GM23338 (cell line): ENCODE data around the gene LCE5A. TPM values are rescaled to one million over a fixed set of nuclear protein-coding genes. Genes with fewer than 3 reads are reported as not detected.

Experiments
- ATAC-seq: fragments of 200-7000 bp; cut with Tn5 transposase; 3 replicates; pipeline ENCODE4 v1.9.1; 2020
- DNase-seq: peaks from one replicate; pipeline ENCODE4 v3.0.0-alpha.2; 2015; ENCODE audit warnings: low spot score
- H2AFZ ChIP-seq: fragments of 200-600 bp; sonication (generic); 2 replicates; pipeline ENCODE4 v1.8.0; 2016; ENCODE audit warnings: antibody characterized with exemption, mild to moderate bottlenecking, moderate library complexity
- H3F3A ChIP-seq: fragments of 200-600 bp; sonication (generic); replicated peaks from 2 replicates; pipeline ENCODE4 v1.8.0; 2017; ENCODE audit warnings: antibody characterized with exemption, mixed run types, low read depth
- H3K27ac ChIP-seq: fragments of 200-600 bp; sonication (generic); 2 replicates; pipeline ENCODE4 v1.6.1; 2016; ENCODE audit warnings: low read depth
- H3K27me3 ChIP-seq: fragments of 200-600 bp; sonication (generic); 2 replicates; pipeline ENCODE4 v1.8.0; 2016; ENCODE audit warnings: mild to moderate bottlenecking, mixed run types, moderate library complexity; ENCODE audit not compliant: insufficient read depth
- H3K36me3 ChIP-seq: fragments of 200-600 bp; sonication (generic); 2 replicates; pipeline ENCODE4 v1.8.0; 2016; ENCODE audit warnings: mild to moderate bottlenecking; ENCODE audit not compliant: insufficient read depth
- H3K4me1 ChIP-seq: fragments of 200-600 bp; sonication (generic); 2 replicates; pipeline ENCODE4 v1.8.0; 2016; ENCODE audit warnings: mild to moderate bottlenecking, moderate library complexity; ENCODE audit not compliant: insufficient read depth
- H3K4me2 ChIP-seq: fragments of 200-600 bp; sonication (generic); 2 replicates; pipeline ENCODE4 v1.7.1; 2017; ENCODE audit warnings: mixed run types
- H3K4me3 ChIP-seq: fragments of 200-600 bp; sonication (generic); 2 replicates; pipeline ENCODE4 v1.6.1; 2016; ENCODE audit warnings: mixed run types
- H3K79me2 ChIP-seq: fragments of 200-600 bp; sonication (generic); replicated peaks from 2 replicates; pipeline ENCODE4 v1.8.0; 2017; ENCODE audit warnings: mild to moderate bottlenecking; ENCODE audit not compliant: insufficient read depth
- H3K9me2 ChIP-seq: fragments of 200-600 bp; sonication (generic); 2 replicates; pipeline ENCODE4 v1.8.0; 2017; ENCODE audit not compliant: insufficient read depth
- H4K20me1 ChIP-seq: fragments of 200-600 bp; sonication (generic); replicated peaks from 2 replicates; pipeline ENCODE4 v1.8.0; 2017; ENCODE audit warnings: mild to moderate bottlenecking; ENCODE audit not compliant: insufficient read depth
- H3K27ac Mint-ChIP-seq: 2 replicates; pipeline ENCODE4 v1.8.0; 2020; ENCODE audit warnings: inconsistent platforms, mild to moderate bottlenecking, moderate library complexity, mixed read lengths
- H3K27me3 Mint-ChIP-seq: 3 replicates; pipeline ENCODE4 v1.8.0; 2022; ENCODE audit warnings: low read depth, mild to moderate bottlenecking, moderate library complexity, mixed read lengths, inconsistent platforms; ENCODE audit not compliant: insufficient read depth, poor library complexity
- H3K36me3 Mint-ChIP-seq: 3 replicates; pipeline ENCODE4 v1.8.0; 2021; ENCODE audit warnings: low read depth, mild to moderate bottlenecking, inconsistent platforms, moderate library complexity, mixed read lengths
- H3K4me1 Mint-ChIP-seq: 3 replicates; pipeline ENCODE4 v1.8.0; 2020; ENCODE audit warnings: mild to moderate bottlenecking, inconsistent platforms, mixed read lengths
- H3K4me3 Mint-ChIP-seq: 3 replicates; pipeline ENCODE4 v1.8.0; 2021; ENCODE audit warnings: moderate library complexity, mild to moderate bottlenecking, inconsistent platforms, mixed read lengths
- H3K9me3 Mint-ChIP-seq: 3 replicates; pipeline ENCODE4 v1.8.0; 2020; ENCODE audit warnings: moderate library complexity, mild to moderate bottlenecking, inconsistent platforms, mixed read lengths
- CREB1 ChIP-seq: fragments of 250-450 bp; sonication (Bioruptor Pico); IDR thresholded peaks from 2 replicates; pipeline ENCODE4 v1.5.0; 2020; ENCODE audit warnings: low read depth, mild to moderate bottlenecking, moderate library complexity
- CTCF ChIP-seq, 2 experiments: fragments of 200-600 bp in 1 of 2; sonication (generic) in 1 of 2; conservative IDR thresholded peaks; 2 replicates each; pipeline versions ENCODE4 v1.5.1 to v1.6.1; 2016 to 2017; ENCODE audit warnings: antibody characterized with exemption in 2 of 2, low read depth in 2 of 2, mild to moderate bottlenecking in 2 of 2, moderate library complexity in 1 of 2
- ETS1 ChIP-seq: IDR thresholded peaks from 2 replicates; pipeline ENCODE4 v1.6.1; 2016; ENCODE audit warnings: antibody characterized with exemption
- EZH2 ChIP-seq: fragments of 200-600 bp; sonication (generic); IDR thresholded peaks from one replicate; pipeline ENCODE4 v1.8.0; 2017; ENCODE audit warnings: antibody characterized with exemption, mild to moderate bottlenecking, low read depth; ENCODE audit not compliant: unreplicated experiment
- EZH2phosphoT487 ChIP-seq: fragments of 200-600 bp; sonication (generic); IDR thresholded peaks from one replicate; pipeline ENCODE4 v1.8.1; 2018; ENCODE audit warnings: antibody characterized with exemption; ENCODE audit not compliant: unreplicated experiment
- JUNB ChIP-seq: IDR thresholded peaks from one replicate; pipeline ENCODE4 v1.6.1; 2016; ENCODE audit warnings: antibody characterized with exemption; ENCODE audit not compliant: unreplicated experiment
- NANOG ChIP-seq: IDR thresholded peaks from 2 replicates; pipeline ENCODE4 v1.6.1; 2016; ENCODE audit warnings: antibody characterized with exemption, borderline replicate concordance
- POLR2AphosphoS5 ChIP-seq: IDR thresholded peaks from 2 replicates; pipeline ENCODE4 v1.6.1; 2016; ENCODE audit warnings: antibody characterized with exemption, low read depth
- REST ChIP-seq: IDR thresholded peaks from one replicate; pipeline ENCODE4 v1.6.1; 2018; ENCODE audit warnings: antibody characterized with exemption; ENCODE audit not compliant: unreplicated experiment
- STAT1 ChIP-seq: IDR thresholded peaks from one replicate; pipeline ENCODE4 v1.6.1; 2016; ENCODE audit warnings: antibody characterized with exemption; ENCODE audit not compliant: unreplicated experiment
- ZNF114 ChIP-seq: fragments of 250-450 bp; sonication (Bioruptor Pico); IDR thresholded peaks from 2 replicates; pipeline ENCODE4 v1.5.0; 2020; ENCODE audit warnings: mild to moderate bottlenecking, moderate library complexity
- ZNF331 ChIP-seq: fragments of 250-450 bp; sonication (Bioruptor Pico); IDR thresholded peaks from 2 replicates; pipeline ENCODE4 v1.5.0; 2020; ENCODE audit warnings: low read depth, mild to moderate bottlenecking, moderate library complexity
- ZNF462 ChIP-seq: fragments of 250-450 bp; sonication (Bioruptor Pico); IDR thresholded peaks from 2 replicates; pipeline ENCODE4 v1.5.0; 2020; ENCODE audit warnings: mild to moderate bottlenecking, moderate library complexity
- polyA plus RNA-seq: library from polyadenylated mRNA; unstranded; fragments of >200 nt; fragmentation: Nextera tagmentation; extraction: Ambion mirVana; gene quantifications from 2 replicates; pipeline ENCODE4 v1.2.1, GENCODE V29; 2016
- total RNA-seq: library from RNA; depleted of rRNA; stranded (reverse); fragments of >200 nt; shearing (Covaris generic); gene quantifications from 2 replicates; pipeline ENCODE4 v1.2.3, GENCODE V29; 2014

Gene LCE5A
- total and polyA plus RNA-seq, 2 experiments from 2014 or later = not detected

- H3K4me1 ChIP-seq = no peaks in the 10 kb centered on the region
- Mint-ChIP-seq H3K27ac (no peak overlapping the region), H3K9me3 (no peaks in the 10 kb centered on the region), H3K4me3 (no peak overlapping the region), H3K27me3 (no peaks in the 10 kb centered on the region), H3K36me3 (no peaks in the 10 kb centered on the region), H3K4me1 (no peaks in the 10 kb centered on the region)
- no peaks in the 10 kb centered on the region; the same call in 1 of the 2 replicates for H3K27me3 ChIP-seq
- H3K9me2 ChIP-seq = no peaks in the 10 kb centered on the region
- H2AFZ ChIP-seq = no peak overlapping the region
- no peak overlapping the region for H3K4me2 ChIP-seq
- DNase-seq = no peak
- no peaks in the 10 kb centered on the region for H4K20me1 ChIP-seq
- no peak for ATAC-seq
- H3K27ac ChIP-seq = no peak overlapping the region
- no peaks in the 10 kb centered on the region for H3F3A ChIP-seq
- no peaks in the 10 kb centered on the region for H3K79me2 ChIP-seq
- H3K36me3 ChIP-seq = no peaks in the 10 kb centered on the region
- H3K4me3 ChIP-seq = no peak overlapping the region
- TF ChIP-seq POLR2AphosphoS5 = no peak
- no peak for TF ChIP-seq EZH2
- TF ChIP-seq ZNF114 (CRISPR knock-in tag) = no peak
- TF ChIP-seq JUNB = no peak
- TF ChIP-seq EZH2phosphoT487 = no peak
- no peak for TF ChIP-seq CREB1
- TF ChIP-seq ZNF331 (CRISPR knock-in tag) = no peak
- no peak for TF ChIP-seq CTCF (conservative IDR thresholded peaks at IDR 0.05; ENCODE audit: low read depth in 2 of 2)
- no peak for TF ChIP-seq ZNF462
- TF ChIP-seq REST = no peak
- no peak for TF ChIP-seq STAT1
- no peak for TF ChIP-seq NANOG
- no peak for TF ChIP-seq ETS1
Measured at GRCh38 chr1:152506899-152507498, 3.6 kb upstream of the LCE5A start.
